H9 (cell line): ENCODE measurements around the gene SUGP1. TPM values are rescaled to one million over a fixed set of nuclear protein-coding genes. Genes with fewer than 3 reads are reported as not detected.

Source experiments
- DNase-seq: peaks from one replicate; pipeline ENCODE4 v3.0.0-alpha.2; 2017
- H2AFZ ChIP-seq: one replicate; pipeline ENCODE4 v1.6.1; 2013; ENCODE audit warnings: mild to moderate bottlenecking, low read length, control low read depth, moderate library complexity
- H2AK5ac ChIP-seq: 2 replicates; pipeline ENCODE4 v1.6.1; 2013; ENCODE audit warnings: low read length, control low read depth, mixed read lengths; ENCODE audit not compliant: insufficient read length
- H2BK120ac ChIP-seq: one replicate; pipeline ENCODE4 v1.6.1; 2013; ENCODE audit warnings: low read depth, mild to moderate bottlenecking, low read length, control low read depth, inconsistent platforms; ENCODE audit not compliant: poor library complexity, severe bottlenecking
- H2BK12ac ChIP-seq: 2 replicates; pipeline ENCODE4 v1.6.1; 2013; ENCODE audit warnings: low read length, control low read depth, mixed read lengths, low read depth; ENCODE audit not compliant: insufficient read length
- H2BK15ac ChIP-seq: 2 replicates; pipeline ENCODE4 v1.6.1; 2013; ENCODE audit warnings: low read depth, low read length, control low read depth
- H2BK20ac ChIP-seq: one replicate; pipeline ENCODE4 v1.6.1; 2013; ENCODE audit warnings: low read depth, mild to moderate bottlenecking, low read length, control low read depth, inconsistent platforms; ENCODE audit not compliant: poor library complexity, severe bottlenecking
- H2BK5ac ChIP-seq: 2 replicates; pipeline ENCODE4 v1.6.1; 2013; ENCODE audit warnings: low read length, control low read depth, mixed read lengths; ENCODE audit not compliant: insufficient read length
- H3K14ac ChIP-seq: 2 replicates; pipeline ENCODE4 v1.6.1; 2013; ENCODE audit warnings: low read length, control low read depth; ENCODE audit not compliant: insufficient read depth
- H3K18ac ChIP-seq: 2 replicates; pipeline ENCODE4 v1.6.1; 2013; ENCODE audit warnings: low read depth, mild to moderate bottlenecking, mixed read lengths, low read length, control low read depth; ENCODE audit not compliant: insufficient read length
- H3K23ac ChIP-seq: 2 replicates; pipeline ENCODE4 v1.6.1; 2013; ENCODE audit warnings: low read length, control low read depth, mixed read lengths, low read depth; ENCODE audit not compliant: insufficient read length
- H3K23me2 ChIP-seq: 2 replicates; pipeline ENCODE4 v1.6.1; 2013; ENCODE audit warnings: low read depth, mild to moderate bottlenecking, mixed read lengths, low read length, control low read depth; ENCODE audit not compliant: insufficient read length, poor library complexity, severe bottlenecking
- H3K27ac ChIP-seq: 2 replicates; pipeline ENCODE4 v1.5.1; 2013; ENCODE audit warnings: low read length, control low read depth, mixed read lengths, low read depth; ENCODE audit not compliant: insufficient read length
- H3K27me3 ChIP-seq: 2 replicates; pipeline ENCODE4 v1.6.1; 2013; ENCODE audit warnings: low read length, control low read depth, inconsistent platforms; ENCODE audit not compliant: insufficient read depth
- H3K4ac ChIP-seq: 2 replicates; pipeline ENCODE4 v1.6.1; 2013; ENCODE audit warnings: low read depth, mild to moderate bottlenecking, control low read depth, inconsistent platforms, low read length, moderate library complexity
- H3K4me1 ChIP-seq: 2 replicates; pipeline ENCODE4 v1.6.1; 2013; ENCODE audit warnings: low read length, control low read depth, inconsistent platforms; ENCODE audit not compliant: insufficient read depth
- H3K4me2 ChIP-seq: 2 replicates; pipeline ENCODE4 v1.6.1; 2013; ENCODE audit warnings: low read length, control low read depth, mixed read lengths; ENCODE audit not compliant: insufficient read length, insufficient read depth
- H3K56ac ChIP-seq: 2 replicates; pipeline ENCODE4 v1.6.1; 2013; ENCODE audit warnings: low read depth, mild to moderate bottlenecking, mixed read lengths, low read length, control low read depth; ENCODE audit not compliant: insufficient read length
- H3K79me1 ChIP-seq: 2 replicates; pipeline ENCODE4 v1.6.1; 2013; ENCODE audit warnings: low read depth, mild to moderate bottlenecking, moderate library complexity, low read length, control low read depth, inconsistent platforms; ENCODE audit not compliant: insufficient read depth, poor library complexity, severe bottlenecking
- H3K79me2 ChIP-seq: 2 replicates; pipeline ENCODE4 v1.6.1; 2013; ENCODE audit warnings: low read length, control low read depth, inconsistent platforms; ENCODE audit not compliant: insufficient read depth
- H3K9ac ChIP-seq: 2 replicates; pipeline ENCODE4 v1.6.1; 2013; ENCODE audit warnings: low read length, control low read depth, mixed read lengths; ENCODE audit not compliant: insufficient read length; ENCODE audit errors: extremely low read depth
- H3K9me3 ChIP-seq: one replicate; pipeline ENCODE4 v1.6.1; 2013; ENCODE audit warnings: low read depth, low read length, inconsistent platforms; ENCODE audit not compliant: control insufficient read depth
- H3T11ph ChIP-seq: one replicate; pipeline ENCODE4 v1.6.1; 2013; ENCODE audit warnings: mild to moderate bottlenecking, low read length, control low read depth, inconsistent platforms
- H4K20me1 ChIP-seq: one replicate; pipeline ENCODE4 v1.6.1; 2013; ENCODE audit not compliant: control insufficient read depth, insufficient read length, insufficient read depth
- H4K5ac ChIP-seq: 2 replicates; pipeline ENCODE4 v1.6.1; 2013; ENCODE audit warnings: low read depth, mild to moderate bottlenecking, mixed read lengths, low read length, control low read depth; ENCODE audit not compliant: insufficient read length
- H4K8ac ChIP-seq: replicated peaks from 2 replicates; pipeline ENCODE4 v1.6.1; 2013; ENCODE audit warnings: low read length, control low read depth, mixed read lengths, low read depth; ENCODE audit not compliant: insufficient read length
- H4K91ac ChIP-seq: 2 replicates; pipeline ENCODE4 v1.6.1; 2013; ENCODE audit warnings: low read depth, mild to moderate bottlenecking, moderate library complexity, mixed read lengths, low read length, control low read depth; ENCODE audit not compliant: insufficient read length
- H3K27ac Mint-ChIP-seq, 3 experiments: 2 replicates in 2 of 3; 3 replicates in 1 of 3; pipeline ENCODE4 v1.8.0; 2020 to 2021; ENCODE audit warnings: mixed read lengths in 3 of 3, mild to moderate bottlenecking in 1 of 3, moderate library complexity in 1 of 3
- H3K27me3 Mint-ChIP-seq: 2 replicates; pipeline ENCODE4 v1.8.0; 2021; ENCODE audit warnings: low read depth, mild to moderate bottlenecking, moderate library complexity, mixed read lengths
- H3K36me3 Mint-ChIP-seq, 3 experiments: 2 replicates in 2 of 3; 3 replicates in 1 of 3; pipeline ENCODE4 v1.8.0; 2020 to 2021; ENCODE audit warnings: low read depth in 3 of 3, mixed read lengths in 3 of 3; ENCODE audit not compliant: insufficient read depth in 1 of 3
- H3K4me1 Mint-ChIP-seq, 2 experiments: 2 replicates each; pipeline ENCODE4 v1.8.0; 2020; ENCODE audit warnings: mixed read lengths in 2 of 2
- H3K4me3 Mint-ChIP-seq, 2 experiments: 2 replicates in 1 of 2; 3 replicates in 1 of 2; pipeline ENCODE4 v1.8.0; 2020 to 2021; ENCODE audit warnings: mild to moderate bottlenecking in 2 of 2, mixed read lengths in 2 of 2, moderate library complexity in 1 of 2
- H3K9me3 Mint-ChIP-seq, 2 experiments: 2 replicates in 1 of 2; 3 replicates in 1 of 2; pipeline ENCODE4 v1.8.0; 2020; ENCODE audit warnings: mild to moderate bottlenecking in 2 of 2, mixed read lengths in 2 of 2, moderate library complexity in 1 of 2
- WGBS: extraction: QIAGEN DNeasy Blood & Tissue Kit; methylation state at CpG from one replicate; pipeline ENCODE4 v1.1.7; 2013; ENCODE audit warnings: missing lambda C conversion rate, low lambda C conversion rate, mixed read lengths; ENCODE audit not compliant: insufficient read length; ENCODE audit errors: extremely low coverage; 5-methylcytosine and 5-hydroxymethylcytosine counted together
- total RNA-seq: library from RNA; stranded (reverse); gene quantifications from 2 replicates; pipeline ENCODE4 v1.2.1, GENCODE V29; 2021
- TF ChIP-seq, protein P1 (sequence below): fragments of 200-600 bp; sonication (generic); conservative IDR thresholded peaks from 3 replicates; pipeline ENCODE4 v1.8.0; 2021; ENCODE audit warnings: antibody characterized with exemption, mild to moderate bottlenecking

SUGP1 gene
- total RNA-seq, 1 experiment from 2014 or later: 103 TPM

DNA sequence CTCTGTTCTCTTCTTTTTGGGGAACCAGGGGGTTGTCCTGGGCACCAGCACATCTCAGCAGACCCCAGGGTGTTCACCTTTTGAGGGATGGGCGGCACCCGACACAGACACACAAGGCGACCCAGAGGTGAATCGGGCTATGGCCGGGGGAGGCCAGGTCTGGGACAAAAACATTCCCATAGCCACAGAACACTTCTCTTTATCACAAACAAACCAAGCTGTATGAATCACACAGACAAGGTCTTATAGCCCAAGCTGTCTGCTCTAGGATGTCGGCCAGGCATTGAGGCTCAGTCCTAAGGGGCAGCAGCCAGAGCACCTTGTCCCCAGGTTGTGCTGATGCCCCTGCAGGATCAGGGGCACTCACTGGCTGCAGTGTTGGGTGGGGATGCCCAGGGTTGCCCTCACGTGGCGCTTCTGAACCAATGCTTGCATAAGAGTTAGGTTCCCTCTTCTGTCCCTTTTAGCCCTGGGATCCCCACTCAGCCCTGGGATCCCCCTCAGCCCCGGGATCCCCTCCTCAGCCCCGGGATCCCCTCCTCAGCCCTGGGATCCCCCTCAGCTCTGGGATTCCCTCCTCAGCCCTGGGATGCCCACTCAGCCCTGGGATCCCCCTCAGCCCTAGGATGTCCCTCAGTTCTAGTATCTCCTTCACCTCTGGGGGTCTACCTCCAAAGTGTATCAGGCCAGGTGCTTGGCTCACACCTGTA lies 27.2 kb upstream of the SUGP1 start:
- Histone ChIP-seq H2AK5ac (no peak overlapping the region), H3K18ac (no peak overlapping the region), H4K91ac (no peak overlapping the region), H3K23ac (no peak overlapping the region), H2BK120ac (no peak overlapping the region), H4K5ac (no peak overlapping the region), H3K9me3 (no peaks in the 10 kb centered on the region), H4K8ac (no peak overlapping the region), H4K20me1 (no peaks in the 10 kb centered on the region), H3K23me2 (no peaks in the 10 kb centered on the region), H3K79me2 (no peaks in the 10 kb centered on the region), H3K4me1 (no peaks in the 10 kb centered on the region), H2BK5ac (no peak overlapping the region), H3T11ph (no peak overlapping the region), H3K4ac (no peak overlapping the region), H2BK20ac (no peak overlapping the region), H3K56ac (no peak overlapping the region), H3K9ac (no peak overlapping the region), H3K79me1 (no peaks in the 10 kb centered on the region), H3K27me3 (no peaks in the 10 kb centered on the region), H2BK15ac (no peak overlapping the region), H3K4me2 (no peak overlapping the region), H2BK12ac (no peak overlapping the region), H3K27ac (no peak overlapping the region), H3K14ac (no peak overlapping the region), H2AFZ (no peak overlapping the region)
- H3K9me3 Mint-ChIP-seq: no peaks in the 10 kb centered on the region
- H3K4me1 Mint-ChIP-seq: no peaks in the 10 kb centered on the region
- H3K4me3 Mint-ChIP-seq: no peak overlapping the region
- peaks cover 32 to 70% (median 67%) of the 10 kb centered on the region in 3 experiments for H3K36me3 Mint-ChIP-seq
- no CpG with 5 or more reads among the region's 10 CpGs for WGBS
- no peak overlapping the region for H3K27ac Mint-ChIP-seq
- no peak for DNase-seq
- TF ChIP-seq, protein P1, sequence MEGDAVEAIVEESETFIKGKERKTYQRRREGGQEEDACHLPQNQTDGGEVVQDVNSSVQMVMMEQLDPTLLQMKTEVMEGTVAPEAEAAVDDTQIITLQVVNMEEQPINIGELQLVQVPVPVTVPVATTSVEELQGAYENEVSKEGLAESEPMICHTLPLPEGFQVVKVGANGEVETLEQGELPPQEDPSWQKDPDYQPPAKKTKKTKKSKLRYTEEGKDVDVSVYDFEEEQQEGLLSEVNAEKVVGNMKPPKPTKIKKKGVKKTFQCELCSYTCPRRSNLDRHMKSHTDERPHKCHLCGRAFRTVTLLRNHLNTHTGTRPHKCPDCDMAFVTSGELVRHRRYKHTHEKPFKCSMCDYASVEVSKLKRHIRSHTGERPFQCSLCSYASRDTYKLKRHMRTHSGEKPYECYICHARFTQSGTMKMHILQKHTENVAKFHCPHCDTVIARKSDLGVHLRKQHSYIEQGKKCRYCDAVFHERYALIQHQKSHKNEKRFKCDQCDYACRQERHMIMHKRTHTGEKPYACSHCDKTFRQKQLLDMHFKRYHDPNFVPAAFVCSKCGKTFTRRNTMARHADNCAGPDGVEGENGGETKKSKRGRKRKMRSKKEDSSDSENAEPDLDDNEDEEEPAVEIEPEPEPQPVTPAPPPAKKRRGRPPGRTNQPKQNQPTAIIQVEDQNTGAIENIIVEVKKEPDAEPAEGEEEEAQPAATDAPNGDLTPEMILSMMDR: no peak
- H3K27me3 Mint-ChIP-seq: no peaks in the 10 kb centered on the region
